KG1 (cell line): Measurements from ENCODE around the gene DIP2C.
"Not testable (repeated sequence)": the region's sequence is repeated elsewhere in the genome, so short reads cannot be mapped to it uniquely, and the experiment has no call there.

Source experiments
- DNase-seq: peaks from one replicate; lab custom pipeline; 2025; lab: John Stamatoyannopoulos, UW

DIP2C gene

GRCh38 chr10:689452-690371 lies at the start of gene DIP2C:
TSS of gene DIP2C (minus strand) at chr10:689668. CDS start at chr10:689578, 90 bp downstream.
- DNase-seq = no peak

GRCh38 chr10:734481-734880 lies 45.0 kb upstream of the DIP2C start:
- DNase-seq = no peak

GRCh38 chr10:733086-733485 lies 43.6 kb upstream of the DIP2C start:
- DNase-seq = no peak

GRCh38 chr10:729213-729612 lies 39.7 kb upstream of the DIP2C start:
- no peak for DNase-seq

- DNase-seq = no peak
These were observed 39.1 kb upstream of the DIP2C start for GRCh38 chr10:728603-729002.

- no peak for DNase-seq
These were observed 37.8 kb upstream of the DIP2C start for GRCh38 chr10:727162-727790.

GRCh38 chr10:725786-726185 lies 36.3 kb upstream of the DIP2C start:
- no peak for DNase-seq

- DNase-seq = no peak
These were observed 35.8 kb upstream of the DIP2C start for GRCh38 chr10:725302-725701.

GRCh38 chr10:723973-724372 lies 34.5 kb upstream of the DIP2C start:
- DNase-seq = no peak

GRCh38 chr10:722281-723060 lies 33.0 kb upstream of the DIP2C start:
- DNase-seq = no peak

GRCh38 chr10:718143-718700 lies 28.8 kb upstream of the DIP2C start:
- no peak for DNase-seq

GRCh38 chr10:717458-717857 lies 28.0 kb upstream of the DIP2C start:
- no peak for DNase-seq

- DNase-seq = no peak
These were observed 27.4 kb upstream of the DIP2C start for GRCh38 chr10:716821-717220.

GRCh38 chr10:714214-714613 lies 24.7 kb upstream of the DIP2C start:
- DNase-seq = no peak

- no peak for DNase-seq
These were observed 23.1 kb upstream of the DIP2C start for GRCh38 chr10:712575-712974.

- DNase-seq = no peak
These were observed 22.6 kb upstream of the DIP2C start for GRCh38 chr10:712089-712488.

- DNase-seq = no peak
These were observed 18.4 kb upstream of the DIP2C start for GRCh38 chr10:707861-708260.

- no peak for DNase-seq
These were observed 18.0 kb upstream of the DIP2C start for GRCh38 chr10:707456-707855.

GRCh38 chr10:703118-703517 lies 13.7 kb upstream of the DIP2C start:
- no peak for DNase-seq

GRCh38 chr10:700183-700582 lies 10.7 kb upstream of the DIP2C start:
- DNase-seq = not testable (repeated sequence)

- no peak for DNase-seq
These were observed 7.8 kb upstream of the DIP2C start for GRCh38 chr10:697097-697875.

GRCh38 chr10:695396-695795 lies 5.9 kb upstream of the DIP2C start:
- DNase-seq = no peak
